IMR-90 (cell line): ENCODE results near the gene UQCRC1.

ENCODE experiments used
- BHLHE40 ChIP-seq: fragments of 150-350 bp; IDR thresholded peaks from 2 replicates; pipeline ENCODE4 v1.6.1; 2016; ENCODE audit warnings: mild to moderate bottlenecking, low read depth, low read length
- CEBPB ChIP-seq: IDR thresholded peaks from 2 replicates; pipeline ENCODE4 v1.6.1; 2012; ENCODE audit warnings: low read depth, low read length, improper control_type of control experiment
- CTCF ChIP-seq: conservative IDR thresholded peaks from 2 replicates; pipeline ENCODE4 v1.5.1; 2012; ENCODE audit warnings: mild to moderate bottlenecking, low read depth, low read length, improper control_type of control experiment
- ELK1 ChIP-seq: fragments of 150-350 bp; IDR thresholded peaks from 2 replicates; pipeline ENCODE4 v1.6.1; 2016; ENCODE audit warnings: low read depth, mild to moderate bottlenecking, low read length, moderate library complexity, borderline replicate concordance
- FOS ChIP-seq: fragments of 150-350 bp; IDR thresholded peaks from 2 replicates; pipeline ENCODE4 v1.6.1; 2016; ENCODE audit warnings: low read depth, low read length
- MAFK ChIP-seq: IDR thresholded peaks from 2 replicates; pipeline ENCODE4 v1.6.1; 2012; ENCODE audit warnings: low read depth, low read length, improper control_type of control experiment
- MAZ ChIP-seq: IDR thresholded peaks from 2 replicates; pipeline ENCODE4 v1.6.1; 2012; ENCODE audit warnings: low read depth, mild to moderate bottlenecking, low read length, improper control_type of control experiment, moderate library complexity, borderline replicate concordance
- POLR2A ChIP-seq: IDR thresholded peaks from 2 replicates; pipeline ENCODE4 v1.6.1; 2012; ENCODE audit warnings: mild to moderate bottlenecking, low read depth, low read length
- RAD21 ChIP-seq: IDR thresholded peaks from 2 replicates; pipeline ENCODE4 v1.6.1; 2012; ENCODE audit warnings: low read length, improper control_type of control experiment
- RCOR1 ChIP-seq: IDR thresholded peaks from 2 replicates; pipeline ENCODE4 v1.6.1; 2012; ENCODE audit warnings: mild to moderate bottlenecking, low read length, improper control_type of control experiment; ENCODE audit not compliant: insufficient replicate concordance
- RFX5 ChIP-seq: IDR thresholded peaks from 2 replicates; pipeline ENCODE4 v1.8.0; 2012; ENCODE audit warnings: low read depth, mild to moderate bottlenecking, low read length, moderate library complexity
- SMC3 ChIP-seq: fragments of 150-350 bp; IDR thresholded peaks from 2 replicates; pipeline ENCODE4 v1.6.1; 2016; ENCODE audit warnings: low read depth, mild to moderate bottlenecking, antibody characterized with exemption, low read length, moderate library complexity
- USF2 ChIP-seq: fragments of 150-350 bp; IDR thresholded peaks from 2 replicates; pipeline ENCODE4 v1.6.1; 2017; ENCODE audit warnings: mild to moderate bottlenecking, antibody characterized with exemption, low read length, low read depth

- TF ChIP-seq RAD21 (no peak), RFX5 (no peak), CTCF (no peak), USF2 (no peak), POLR2A (no peak), MAFK (no peak), FOS (no peak), RCOR1 (no peak), BHLHE40 (no peak), SMC3 (no peak), CEBPB (no peak), MAZ (no peak), ELK1 (no peak)
These were observed 56.1 kb downstream of the UQCRC1 start for GRCh38 chr3:48553361-48553760.
